GM12878 (cell line): ENCODE results near the gene PI16. TPM values are rescaled to one million over a fixed set of nuclear protein-coding genes. Genes with fewer than 3 reads are reported as not detected.

Source experiments
- ATF2 ChIP-seq: IDR thresholded peaks from 2 replicates; pipeline ENCODE4 v1.6.1; 2012; ENCODE audit warnings: low read length, inconsistent platforms
- BCL3 ChIP-seq: IDR thresholded peaks from 2 replicates; pipeline ENCODE4 v1.6.1; 2011; ENCODE audit warnings: borderline replicate concordance, low read depth, mild to moderate bottlenecking, moderate library complexity, low read length; ENCODE audit not compliant: insufficient read depth, poor library complexity, severe bottlenecking
- CTCF ChIP-seq, 3 experiments: IDR thresholded peaks in 2 of 3; conservative IDR thresholded peaks in 1 of 3; 2 replicates each; pipeline ENCODE4 v1.5.1; 2011; ENCODE audit warnings: low read depth in 3 of 3, low read length in 3 of 3, mild to moderate bottlenecking in 3 of 3, control low read depth in 2 of 3, moderate library complexity in 2 of 3, inconsistent platforms in 1 of 3, mixed read lengths in 1 of 3; ENCODE audit not compliant: control insufficient read depth in 2 of 3, insufficient read depth in 1 of 3; ENCODE audit errors: extremely low read depth in 1 of 3
- E4F1 ChIP-seq: fragments of 450-650 bp; IDR thresholded peaks from 2 replicates; pipeline ENCODE4 v1.6.1; 2018; ENCODE audit warnings: borderline replicate concordance, mild to moderate bottlenecking; ENCODE audit not compliant: partially characterized antibody
- HDAC6 ChIP-seq: fragments of 200-600 bp; sonication (generic); IDR thresholded peaks from one replicate; pipeline ENCODE4 v1.8.0; 2017; ENCODE audit warnings: antibody characterized with exemption; ENCODE audit not compliant: unreplicated experiment
- RB1 ChIP-seq: fragments of 450-650 bp; formaldehyde crosslinking; IDR thresholded peaks from 2 replicates; pipeline ENCODE4 v1.6.1; 2017; ENCODE audit warnings: mild to moderate bottlenecking, borderline replicate concordance
- STAT1 ChIP-seq: fragments of 450-650 bp; conservative IDR thresholded peaks from 2 replicates; pipeline ENCODE4 v1.6.1; 2014; ENCODE audit warnings: antibody characterized with exemption, mild to moderate bottlenecking
- ZNF592 ChIP-seq: fragments of 450-650 bp; IDR thresholded peaks from 2 replicates; pipeline ENCODE4 v1.6.1; 2017; ENCODE audit warnings: mild to moderate bottlenecking, moderate library complexity
- ZZZ3 ChIP-seq: IDR thresholded peaks from 2 replicates; pipeline ENCODE4 v1.6.1; 2011; ENCODE audit warnings: low read depth; ENCODE audit not compliant: control insufficient read depth, insufficient read length
- polyA plus RNA-seq, 11 experiments: library from polyadenylated mRNA; depleted of rRNA in 4 of 11; unstranded in 6 of 11; stranded (reverse) in 5 of 11; fragments of >200 nt; fragmentation: Nextera tagmentation in 4 of 11; fragmentation: Illumina TruSeq in 1 of 11; extraction: Ambion mirVana in 4 of 11; extraction: Trizol in 1 of 11; gene quantifications; 1 replicate in 1 of 11; 2 replicates in 10 of 11; pipeline versions ENCODE4 v1.2.1 to v1.2.3, GENCODE V29; 2011 to 2016; ENCODE audit warnings: inconsistent platforms in 2 of 11, missing spikeins in 2 of 11, low read depth in 1 of 11
- total RNA-seq, 4 experiments: library from RNA; depleted of rRNA in 3 of 4; stranded (reverse); fragments of >200 nt in 3 of 4; fragmentation: Illumina TruSeq in 1 of 4; extraction: Trizol in 1 of 4; gene quantifications; 2 replicates each; pipeline versions ENCODE4 v1.2.1 to v1.2.3, GENCODE V29; 2013 to 2021
- TF ChIP-seq, protein P1 (sequence below): IDR thresholded peaks from 2 replicates; pipeline ENCODE4 v1.6.1; 2011; ENCODE audit warnings: low read depth, low read length, improper control_type of control experiment, borderline replicate concordance
- TF ChIP-seq, protein P2 (sequence below): fragments of 450-650 bp; IDR thresholded peaks from 2 replicates; pipeline ENCODE4 v1.6.1; 2016; ENCODE audit warnings: mild to moderate bottlenecking
- TF ChIP-seq, protein P3 (sequence below): IDR thresholded peaks from 2 replicates; pipeline ENCODE4 v1.6.1; 2011; ENCODE audit warnings: low read depth, mild to moderate bottlenecking, low read length, moderate library complexity, borderline replicate concordance; ENCODE audit errors: extremely low read depth

Gene PI16
- total and polyA plus RNA-seq, 10 of the 15 experiments (the other 5 are each of a cell fraction or from before 2014, with no cell fraction given): 0.08 to 0.12 TPM; not detected in 8

- no peak for TF ChIP-seq CTCF (IDR thresholded peaks at IDR 0.05 in 2 of 3, conservative IDR thresholded peaks at IDR 0.05 in 1 of 3; ENCODE audit: control insufficient read depth in 2 of 3, extremely low read depth in 1 of 3, insufficient read depth in 1 of 3, low read depth in 3 of 3, low read length in 3 of 3)
- no peak for TF ChIP-seq RB1
- no peak for TF ChIP-seq HDAC6
- no peak for TF ChIP-seq STAT1
- TF ChIP-seq ATF2: no peak
- TF ChIP-seq BCL3: no peak
- TF ChIP-seq, protein P1, sequence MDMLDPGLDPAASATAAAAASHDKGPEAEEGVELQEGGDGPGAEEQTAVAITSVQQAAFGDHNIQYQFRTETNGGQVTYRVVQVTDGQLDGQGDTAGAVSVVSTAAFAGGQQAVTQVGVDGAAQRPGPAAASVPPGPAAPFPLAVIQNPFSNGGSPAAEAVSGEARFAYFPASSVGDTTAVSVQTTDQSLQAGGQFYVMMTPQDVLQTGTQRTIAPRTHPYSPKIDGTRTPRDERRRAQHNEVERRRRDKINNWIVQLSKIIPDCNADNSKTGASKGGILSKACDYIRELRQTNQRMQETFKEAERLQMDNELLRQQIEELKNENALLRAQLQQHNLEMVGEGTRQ: no peak
- no peak for TF ChIP-seq ZZZ3
- TF ChIP-seq, protein P2, sequence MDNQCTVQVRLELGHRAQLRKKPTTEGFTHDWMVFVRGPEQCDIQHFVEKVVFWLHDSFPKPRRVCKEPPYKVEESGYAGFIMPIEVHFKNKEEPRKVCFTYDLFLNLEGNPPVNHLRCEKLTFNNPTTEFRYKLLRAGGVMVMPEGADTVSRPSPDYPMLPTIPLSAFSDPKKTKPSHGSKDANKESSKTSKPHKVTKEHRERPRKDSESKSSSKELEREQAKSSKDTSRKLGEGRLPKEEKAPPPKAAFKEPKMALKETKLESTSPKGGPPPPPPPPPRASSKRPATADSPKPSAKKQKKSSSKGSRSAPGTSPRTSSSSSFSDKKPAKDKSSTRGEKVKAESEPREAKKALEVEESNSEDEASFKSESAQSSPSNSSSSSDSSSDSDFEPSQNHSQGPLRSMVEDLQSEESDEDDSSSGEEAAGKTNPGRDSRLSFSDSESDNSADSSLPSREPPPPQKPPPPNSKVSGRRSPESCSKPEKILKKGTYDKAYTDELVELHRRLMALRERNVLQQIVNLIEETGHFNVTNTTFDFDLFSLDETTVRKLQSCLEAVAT: no peak
- no peak for TF ChIP-seq ZNF592
- TF ChIP-seq, protein P3, sequence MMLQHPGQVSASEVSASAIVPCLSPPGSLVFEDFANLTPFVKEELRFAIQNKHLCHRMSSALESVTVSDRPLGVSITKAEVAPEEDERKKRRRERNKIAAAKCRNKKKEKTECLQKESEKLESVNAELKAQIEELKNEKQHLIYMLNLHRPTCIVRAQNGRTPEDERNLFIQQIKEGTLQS: no peak
- TF ChIP-seq E4F1: no peak
Measured at GRCh38 chr6:37007340-37008043, 53.0 kb downstream of the PI16 start (continued).
